Neural crest cell (in vitro differentiated cells): ENCODE measurements around the gene RPP25. TPM values are rescaled to one million over a fixed set of nuclear protein-coding genes. Genes with fewer than 3 reads are reported as not detected.

ENCODE experiments used
- DNase-seq: peaks from one replicate; pipeline ENCODE4 v3.0.0; 2021; ENCODE audit warnings: low read depth, mixed read lengths, low spot score
- H3K27ac Mint-ChIP-seq: one replicate; pipeline ENCODE4 v1.8.0; 2021; ENCODE audit warnings: mild to moderate bottlenecking, mixed read lengths; ENCODE audit not compliant: unreplicated experiment
- H3K27me3 Mint-ChIP-seq: 2 replicates; pipeline ENCODE4 v1.8.0; 2021; ENCODE audit warnings: low read depth, mild to moderate bottlenecking, mixed read lengths
- H3K36me3 Mint-ChIP-seq: 2 replicates; pipeline ENCODE4 v1.8.0; 2021; ENCODE audit warnings: low read depth, mild to moderate bottlenecking, mixed read lengths
- H3K4me1 Mint-ChIP-seq: 2 replicates; pipeline ENCODE4 v1.8.0; 2021; ENCODE audit warnings: mixed read lengths
- H3K4me3 Mint-ChIP-seq: one replicate; pipeline ENCODE4 v1.8.0; 2021; ENCODE audit warnings: mild to moderate bottlenecking, mixed read lengths
- H3K9me3 Mint-ChIP-seq: 2 replicates; pipeline ENCODE4 v1.8.0; 2021; ENCODE audit warnings: mixed read lengths
- CTCF ChIP-seq: fragments of 200-600 bp; sonication (generic); conservative IDR thresholded peaks from 2 replicates; pipeline ENCODE4 v1.5.0; 2021; ENCODE audit warnings: antibody characterized with exemption, mild to moderate bottlenecking
- total RNA-seq: library from RNA; stranded (reverse); gene quantifications from 2 replicates; pipeline ENCODE4 v1.2.1, GENCODE V29; 2021

Gene RPP25
- total RNA-seq, 1 donor from 2014 or later, result 6.2 TPM

GRCh38 chr15:74955017-74955416 lies 1.6 kb downstream of the RPP25 start:
- H3K9me3 Mint-ChIP-seq, result no peaks in the 10 kb centered on the region
- H3K27me3 Mint-ChIP-seq, result peaks cover 56% of the 10 kb centered on the region
- TF ChIP-seq CTCF, result no peak
- H3K4me1 Mint-ChIP-seq, result peaks cover 30% of the 10 kb centered on the region
- peak overlapping the region; percentile 47 for H3K4me3 Mint-ChIP-seq
- no peak overlapping the region for H3K27ac Mint-ChIP-seq
- no peak for DNase-seq
- no peaks in the 10 kb centered on the region for H3K36me3 Mint-ChIP-seq

- no peaks in the 10 kb centered on the region for H3K9me3 Mint-ChIP-seq
- TF ChIP-seq CTCF, result no peak
- H3K4me1 Mint-ChIP-seq, result peaks cover 28% of the 10 kb centered on the region
- no peak overlapping the region for H3K27ac Mint-ChIP-seq
- no peak for DNase-seq
- peak overlapping the region; percentile 41 for H3K4me3 Mint-ChIP-seq
- H3K36me3 Mint-ChIP-seq, result no peaks in the 10 kb centered on the region
- peaks cover 51% of the 10 kb centered on the region for H3K27me3 Mint-ChIP-seq
Measured at GRCh38 chr15:74954515-74954914, 2.1 kb downstream of the RPP25 start.

- Mint-ChIP-seq H3K4me1 (peaks cover 11% of the 10 kb centered on the region), H3K4me3 (no peak overlapping the region), H3K36me3 (no peaks in the 10 kb centered on the region), H3K27me3 (peaks cover 20% of the 10 kb centered on the region), H3K27ac (no peak overlapping the region), H3K9me3 (no peaks in the 10 kb centered on the region)
- no peak for TF ChIP-seq CTCF
- no peak for DNase-seq
Measured at GRCh38 chr15:74951006-74951405, 5.6 kb downstream of the RPP25 start.

- Mint-ChIP-seq H3K36me3 (no peaks in the 10 kb centered on the region), H3K4me1 (peaks cover 5% of the 10 kb centered on the region), H3K27ac (no peak overlapping the region), H3K27me3 (peaks cover 13% of the 10 kb centered on the region), H3K4me3 (peak overlapping the region; percentile 2), H3K9me3 (no peaks in the 10 kb centered on the region)
- peak; percentile 97 for TF ChIP-seq CTCF
- DNase-seq, result peak; percentile 90
Measured at GRCh38 chr15:74950078-74950908, 6.3 kb downstream of the RPP25 start.

- Mint-ChIP-seq H3K27me3 (no peaks in the 10 kb centered on the region), H3K9me3 (no peaks in the 10 kb centered on the region), H3K36me3 (no peaks in the 10 kb centered on the region), H3K27ac (peak within 1 kb of the TSS; percentile 94), H3K4me3 (peak within 1 kb of the TSS; percentile 91), H3K4me1 (peaks cover 23% of the 10 kb centered on the region)
- TF ChIP-seq CTCF, result no peak
- peak; percentile 81 for DNase-seq
Measured at GRCh38 chr15:74937590-74938371, 18.8 kb downstream of the RPP25 start, which contains the start of gene COX5A. COX5A (minus strand) TSS chr15:74938073; CDS start chr15:74938014, 59 bp downstream.
